Pancreas (tissue), 10 donors: ENCODE results near the gene CD80. TPM values are rescaled to one million over a fixed set of nuclear protein-coding genes. Genes with fewer than 3 reads are reported as not detected.

Source experiments
- ATAC-seq, 4 donors: fragments of 200-7000 bp; cut with Tn5 transposase; one replicate each; pipeline versions ENCODE4 v1.8.0 to v1.9.1; 2020; ENCODE audit warnings: mild to moderate bottlenecking in 4 of 4, moderate library complexity in 4 of 4
- DNase-seq, 6 donors: peaks; one replicate each; pipeline ENCODE4 v3.0.0-alpha.2; 2020
- FAIRE-seq: peaks from 2 replicates; lab custom pipeline; 2012; peaks lifted over from hg19 to GRCh38; lab: Jason Lieb, UNC
- H3K27ac ChIP-seq, 4 donors: fragments of 200-600 bp; sonication (generic); 1 replicate in 3 of 4; 2 replicates in 1 of 4; pipeline versions ENCODE4 v1.5.0 to v1.8.0; 2020
- H3K27me3 ChIP-seq, 4 donors: fragments of 200-600 bp; one replicate each; pipeline ENCODE4 v1.8.0; 2021
- H3K36me3 ChIP-seq, 3 donors: fragments of 200-600 bp; sonication (generic) in 1 of 3; one replicate each; pipeline versions ENCODE4 v1.5.0 to v1.8.0; 2020 to 2021
- H3K4me1 ChIP-seq, 3 donors: fragments of 200-600 bp; one replicate each; pipeline ENCODE4 v1.8.0; 2021
- H3K4me3 ChIP-seq, 4 donors: fragments of 200-600 bp; sonication (generic) in 2 of 4; one replicate each; pipeline versions ENCODE4 v1.5.0 to v1.8.0; 2020 to 2021
- H3K9me3 ChIP-seq, 4 donors: fragments of 200-600 bp; one replicate each; pipeline ENCODE4 v1.8.0; 2021
- WGBS, 2 donors: extraction: QIAGEN DNeasy Blood & Tissue Kit; methylation state at CpG; one replicate each; pipeline ENCODE4 v1.1.7; 2013; 5-methylcytosine and 5-hydroxymethylcytosine counted together
- intact Hi-C, 3 donors: fragments of 100-400 bp; cut with DNase I; formaldehyde crosslinking; loops; one replicate each; pipeline versions ENCODE4 v1.11.1 to v1.14.2; 2022
- polyA plus RNA-seq, 2 donors: library from polyadenylated mRNA; stranded (reverse); fragments of 200-250 nt; gene quantifications; one replicate each; pipeline ENCODE4 v1.2.3, GENCODE V29; 2013
- total RNA-seq, 6 donors: library from RNA; stranded (reverse); fragmentation: NEBNext Ultra II Directional in 4 of 6; extraction: Animal tissue kit (Norgen Biotek cat#: 25700) in 4 of 6; gene quantifications; one replicate each; pipeline versions ENCODE4 v1.2.1 to v1.2.4, GENCODE V29; 2021 to 2023
- TF ChIP-seq, protein P1 (sequence below), 4 donors: fragments of 200-600 bp; sonication (generic) in 3 of 4; IDR thresholded peaks; one replicate each; pipeline versions ENCODE4 v1.5.0 to v1.8.0; 2021; ENCODE audit warnings: antibody characterized with exemption in 4 of 4
- donor health status: healthy with polysubstance abuse.
- donor health status: DM: no; HTN: no; CAD: no; lungs with moderate emphysema.
- donor health status: DM: no; HTN: no; CAD: no.
- donor health status: control.
- donor health status: control.
- donor health status: Bipolar disorder and iron deficiency.
- donor health status: DM: yes; HTN: yes; CAD: no.
- donor health status: DM: no; HTN: no; CAD: no.
- donor health status: DM: no; HTN: no; CAD: no.
- donor health status: DM: yes; HTN: yes; CAD: no.

CD80 gene
- total and polyA plus RNA-seq, 8 donors = 0.14 to 0.66 (median 0.32) TPM; not detected in 1

- Histone ChIP-seq H3K36me3 (no peaks in the 10 kb centered on the region), H3K27me3 (no peaks in the 10 kb centered on the region), H3K27ac (no peak overlapping the region), H3K4me3 (no peak overlapping the region), H3K4me1 (no peaks in the 10 kb centered on the region), H3K9me3 (no peaks in the 10 kb centered on the region)
- 63 to 64% methylated on average over 6 of the region's 6 CpGs for WGBS, 2 donors
- intact Hi-C loops = no loop called here
- DNase-seq (no peak), ATAC-seq (peak in 2 of 4 donors; percentile 34 to 69), FAIRE-seq (no peak)
- TF ChIP-seq, protein P1, sequence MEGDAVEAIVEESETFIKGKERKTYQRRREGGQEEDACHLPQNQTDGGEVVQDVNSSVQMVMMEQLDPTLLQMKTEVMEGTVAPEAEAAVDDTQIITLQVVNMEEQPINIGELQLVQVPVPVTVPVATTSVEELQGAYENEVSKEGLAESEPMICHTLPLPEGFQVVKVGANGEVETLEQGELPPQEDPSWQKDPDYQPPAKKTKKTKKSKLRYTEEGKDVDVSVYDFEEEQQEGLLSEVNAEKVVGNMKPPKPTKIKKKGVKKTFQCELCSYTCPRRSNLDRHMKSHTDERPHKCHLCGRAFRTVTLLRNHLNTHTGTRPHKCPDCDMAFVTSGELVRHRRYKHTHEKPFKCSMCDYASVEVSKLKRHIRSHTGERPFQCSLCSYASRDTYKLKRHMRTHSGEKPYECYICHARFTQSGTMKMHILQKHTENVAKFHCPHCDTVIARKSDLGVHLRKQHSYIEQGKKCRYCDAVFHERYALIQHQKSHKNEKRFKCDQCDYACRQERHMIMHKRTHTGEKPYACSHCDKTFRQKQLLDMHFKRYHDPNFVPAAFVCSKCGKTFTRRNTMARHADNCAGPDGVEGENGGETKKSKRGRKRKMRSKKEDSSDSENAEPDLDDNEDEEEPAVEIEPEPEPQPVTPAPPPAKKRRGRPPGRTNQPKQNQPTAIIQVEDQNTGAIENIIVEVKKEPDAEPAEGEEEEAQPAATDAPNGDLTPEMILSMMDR (IDR thresholded peaks at IDR 0.05) = no peak
Measured at GRCh38 chr3:119562307-119562961, 3.0 kb upstream of the CD80 start.

DNA sequence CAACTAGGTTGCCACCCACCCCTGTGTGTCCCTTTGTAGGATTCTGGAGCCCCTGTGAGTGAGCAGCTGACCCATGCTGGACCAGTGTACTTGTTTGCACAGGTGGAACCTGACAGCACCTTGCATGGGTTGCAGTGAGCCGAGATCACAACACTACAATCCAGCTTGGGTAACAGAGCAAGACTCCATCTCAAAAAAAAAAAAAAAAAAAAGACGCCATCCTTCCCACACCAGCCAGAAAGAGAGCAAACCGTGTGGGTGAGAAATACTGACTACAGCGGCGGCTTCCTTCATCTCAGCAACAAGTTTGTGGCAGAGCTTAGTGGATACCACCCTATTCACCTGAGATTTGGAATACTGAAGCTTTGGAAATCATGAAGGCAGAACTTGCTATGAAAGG is 746 bp upstream of the CD80 start:
- Histone ChIP-seq H3K4me1 (no peaks in the 10 kb centered on the region), H3K27me3 (no peaks in the 10 kb centered on the region), H3K9me3 (no peaks in the 10 kb centered on the region), H3K4me3 (no peak overlapping the region), H3K36me3 (no peaks in the 10 kb centered on the region), H3K27ac (no peak overlapping the region)
- intact Hi-C loops = no loop called here
- ATAC-seq (no peak), DNase-seq (no peak), FAIRE-seq (no peak)
- TF ChIP-seq, protein P1 (IDR thresholded peaks at IDR 0.05) = no peak
- 80 to 84% methylated on average over 5 of the region's 5 CpGs for WGBS, 2 donors

- FAIRE-seq = no peak
- WGBS, 2 donors = 75 to 88% methylated on average over 9 of the region's 9 CpGs
- H3K4me1 ChIP-seq = no peaks in the 10 kb centered on the region
- no peaks in the 10 kb centered on the region for H3K36me3 ChIP-seq
- H3K9me3 ChIP-seq = no peaks in the 10 kb centered on the region
- no peak for ATAC-seq
- H3K4me3 ChIP-seq = no peak overlapping the region
- no peak for DNase-seq
- intact Hi-C loops = no loop called here
- no peaks in the 10 kb centered on the region for H3K27me3 ChIP-seq
- no peak overlapping the region for H3K27ac ChIP-seq
- TF ChIP-seq, protein P1 (IDR thresholded peaks at IDR 0.05) = no peak
Measured at GRCh38 chr3:119558626-119559317, 642 bp downstream of the CD80 start.

DNA sequence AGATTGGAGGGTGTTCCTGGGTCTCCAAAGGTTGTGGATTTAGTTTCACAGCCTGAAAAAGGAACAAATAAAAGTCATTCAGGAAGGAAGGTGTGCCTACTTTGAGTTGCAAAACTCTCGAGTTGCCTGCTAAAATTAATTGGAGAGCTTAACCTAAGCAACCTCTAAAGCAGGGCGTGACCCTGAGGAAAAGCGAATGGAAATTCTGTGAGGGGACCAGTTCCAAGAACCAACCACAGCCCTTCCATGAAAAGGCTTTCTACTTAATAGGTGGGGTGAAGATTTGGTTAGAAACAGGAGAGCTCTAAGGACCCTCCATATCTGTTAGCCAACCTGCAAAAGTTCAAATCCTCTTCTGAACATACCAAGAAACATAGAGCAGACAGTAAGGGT is 1.5 kb downstream of the CD80 start:
- Histone ChIP-seq H3K4me3 (no peak overlapping the region), H3K36me3 (no peaks in the 10 kb centered on the region), H3K9me3 (no peaks in the 10 kb centered on the region), H3K4me1 (no peaks in the 10 kb centered on the region), H3K27ac (no peak overlapping the region), H3K27me3 (no peaks in the 10 kb centered on the region)
- TF ChIP-seq, protein P1 (IDR thresholded peaks at IDR 0.05) = no peak
- 70 to 81% methylated on average over 3 of the region's 3 CpGs for WGBS, 2 donors
- DNase-seq = no peak
- ATAC-seq = no peak
- intact Hi-C loops = no loop called here
- no peak for FAIRE-seq
